ENCODE results near the gene PDZD2.

PDZD2 gene

DNA sequence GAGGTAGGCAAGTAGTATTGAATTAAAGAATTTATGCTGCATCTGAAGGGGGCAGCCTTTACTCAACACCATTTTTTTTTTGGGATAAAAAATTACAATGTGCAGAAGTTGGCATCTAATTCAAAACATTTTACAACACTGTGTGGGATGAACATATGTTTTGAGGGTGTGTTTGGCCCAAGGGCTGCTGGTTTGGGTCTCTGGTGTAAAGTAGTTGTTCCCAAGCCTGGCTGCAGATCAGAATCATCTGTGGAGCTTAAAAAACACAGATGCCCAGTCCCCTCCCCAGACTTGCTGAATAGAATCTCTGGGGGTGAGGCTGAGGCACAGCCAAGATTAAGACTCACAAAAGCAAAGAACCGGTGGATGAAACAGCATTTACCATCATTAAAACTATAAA, 33.0 kb upstream of the PDZD2 start:
- no peak overlapping the region for H3K4me3 ChIP-seq (ENCODE audit: control insufficient read depth, low read depth, low read length)
- DNase-seq (ENCODE audit: low read depth) = no peak
- TF ChIP-seq, protein P1, sequence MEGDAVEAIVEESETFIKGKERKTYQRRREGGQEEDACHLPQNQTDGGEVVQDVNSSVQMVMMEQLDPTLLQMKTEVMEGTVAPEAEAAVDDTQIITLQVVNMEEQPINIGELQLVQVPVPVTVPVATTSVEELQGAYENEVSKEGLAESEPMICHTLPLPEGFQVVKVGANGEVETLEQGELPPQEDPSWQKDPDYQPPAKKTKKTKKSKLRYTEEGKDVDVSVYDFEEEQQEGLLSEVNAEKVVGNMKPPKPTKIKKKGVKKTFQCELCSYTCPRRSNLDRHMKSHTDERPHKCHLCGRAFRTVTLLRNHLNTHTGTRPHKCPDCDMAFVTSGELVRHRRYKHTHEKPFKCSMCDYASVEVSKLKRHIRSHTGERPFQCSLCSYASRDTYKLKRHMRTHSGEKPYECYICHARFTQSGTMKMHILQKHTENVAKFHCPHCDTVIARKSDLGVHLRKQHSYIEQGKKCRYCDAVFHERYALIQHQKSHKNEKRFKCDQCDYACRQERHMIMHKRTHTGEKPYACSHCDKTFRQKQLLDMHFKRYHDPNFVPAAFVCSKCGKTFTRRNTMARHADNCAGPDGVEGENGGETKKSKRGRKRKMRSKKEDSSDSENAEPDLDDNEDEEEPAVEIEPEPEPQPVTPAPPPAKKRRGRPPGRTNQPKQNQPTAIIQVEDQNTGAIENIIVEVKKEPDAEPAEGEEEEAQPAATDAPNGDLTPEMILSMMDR (IDR thresholded peaks at IDR 0.05; ENCODE audit: control insufficient read depth, insufficient read depth, low read depth, low read length, missing control alignments) = no peak

DNA sequence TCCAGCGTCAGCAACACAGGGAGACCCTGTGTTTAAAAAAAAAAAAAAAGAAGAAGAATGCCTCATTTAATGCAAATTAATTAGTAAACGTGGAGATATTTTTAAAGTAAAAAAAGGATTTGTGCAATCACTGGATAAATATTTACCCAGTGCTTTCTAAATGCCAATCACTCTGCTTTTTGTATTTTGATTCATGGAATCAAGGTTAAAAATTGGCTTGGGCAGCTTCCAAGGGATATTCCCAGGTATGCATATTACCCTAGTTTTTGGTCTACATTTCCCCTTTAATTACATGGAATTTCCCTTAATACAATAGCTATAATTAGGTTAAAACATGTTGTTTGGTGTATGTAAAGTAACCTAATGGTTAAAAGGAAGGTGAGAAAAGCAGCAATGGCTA, 31.4 kb upstream of the PDZD2 start:
- no peak for DNase-seq (ENCODE audit: low read depth)
- TF ChIP-seq, protein P1 (IDR thresholded peaks at IDR 0.05; ENCODE audit: control insufficient read depth, insufficient read depth, low read depth, low read length, missing control alignments) = no peak
- no peak overlapping the region for H3K4me3 ChIP-seq (ENCODE audit: control insufficient read depth, low read depth, low read length)

DNA sequence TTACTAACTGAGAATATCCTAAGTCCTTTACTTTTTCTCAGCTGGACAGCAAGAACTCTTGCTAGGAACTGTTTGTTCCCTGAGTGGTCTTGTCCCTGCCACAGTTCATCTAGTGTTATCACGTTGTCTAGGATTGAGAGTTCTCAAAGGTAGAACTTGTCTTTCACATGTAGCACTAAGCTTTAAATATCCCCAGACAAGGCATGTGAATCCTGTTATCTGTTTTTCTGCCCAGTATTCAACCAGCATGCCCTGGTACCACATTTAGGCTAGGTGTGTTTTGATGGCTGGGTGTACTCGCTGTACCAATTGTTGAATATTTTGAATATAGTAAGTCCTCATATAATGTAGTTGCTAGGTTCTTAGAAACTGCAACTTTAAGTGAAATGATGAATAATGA, 27.9 kb upstream of the PDZD2 start:
- DNase-seq (ENCODE audit: low read depth) = no peak
- no peak overlapping the region for H3K4me3 ChIP-seq (ENCODE audit: control insufficient read depth, low read depth, low read length)
- TF ChIP-seq, protein P1 (IDR thresholded peaks at IDR 0.05; ENCODE audit: control insufficient read depth, insufficient read depth, low read depth, low read length, missing control alignments) = no peak

DNA sequence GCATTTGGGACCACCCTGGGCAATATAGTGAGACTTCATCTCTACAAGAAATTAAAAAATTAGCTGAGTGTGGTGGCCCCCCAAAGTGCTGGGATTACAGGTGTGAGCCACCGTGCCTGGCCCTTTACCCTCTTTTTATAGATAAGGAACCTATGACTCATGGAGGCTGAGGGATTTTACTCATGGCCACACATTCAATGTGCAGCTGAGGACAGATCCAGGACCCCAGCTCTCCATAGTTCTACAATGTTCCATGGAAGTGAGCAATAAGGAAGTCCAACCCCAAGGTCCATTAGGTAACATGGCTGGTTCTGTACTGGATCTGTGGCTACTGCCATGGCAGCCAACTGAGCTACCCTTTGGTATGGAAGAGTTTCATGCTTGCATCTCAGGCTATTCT, 25.3 kb upstream of the PDZD2 start:
- TF ChIP-seq, protein P1 (IDR thresholded peaks at IDR 0.05; ENCODE audit: control insufficient read depth, insufficient read depth, low read depth, low read length, missing control alignments) = no peak
- no peak for DNase-seq (ENCODE audit: low read depth)
- H3K4me3 ChIP-seq (ENCODE audit: control insufficient read depth, low read depth, low read length) = no peak overlapping the region

DNA sequence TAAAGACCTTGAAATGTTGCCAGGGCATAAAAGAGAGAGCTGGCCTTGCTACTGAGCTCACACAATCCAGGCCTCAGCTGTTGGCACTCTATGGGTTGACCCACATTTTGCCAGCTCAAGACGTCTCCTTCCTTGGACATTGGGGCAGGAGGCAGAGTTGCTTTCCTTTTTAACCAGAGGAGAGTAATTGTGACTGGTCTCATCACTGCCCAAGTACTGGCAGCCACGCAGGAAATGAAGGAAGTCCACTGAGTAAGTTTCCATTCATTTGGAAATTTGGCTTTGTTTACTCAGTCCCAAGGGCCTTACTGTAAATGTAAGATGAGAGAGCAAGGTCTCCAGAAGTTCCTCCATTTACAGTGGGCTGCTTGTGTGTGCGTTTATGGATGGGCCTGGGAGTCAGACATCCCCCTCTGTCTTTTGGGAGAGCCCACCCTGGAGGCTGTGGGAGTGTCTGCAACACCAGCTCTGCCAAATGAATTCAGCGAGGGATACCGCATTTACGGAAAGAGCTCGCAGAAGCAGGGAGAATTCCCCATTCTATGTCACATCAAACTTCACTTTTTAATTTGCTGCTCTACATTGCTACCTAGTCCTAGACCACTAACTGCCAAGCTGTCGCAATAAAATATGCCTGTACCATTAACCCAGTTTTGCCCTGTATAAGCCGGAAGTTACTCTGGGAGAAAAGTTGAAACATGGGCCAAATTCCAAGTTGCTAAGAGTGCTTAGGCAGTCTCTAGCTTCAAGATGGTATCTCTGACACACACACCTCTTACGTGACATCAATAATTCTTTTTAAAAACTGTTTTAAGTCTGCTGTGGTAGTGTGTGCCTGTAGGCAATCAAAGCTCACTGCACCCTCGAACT, 24.5 kb upstream of the PDZD2 start:
- no peak overlapping the region for H3K4me3 ChIP-seq (ENCODE audit: control insufficient read depth, low read depth, low read length)
- TF ChIP-seq, protein P1 (IDR thresholded peaks at IDR 0.05; ENCODE audit: control insufficient read depth, insufficient read depth, low read depth, low read length, missing control alignments) = no peak
- no peak for DNase-seq (ENCODE audit: low read depth)

DNA sequence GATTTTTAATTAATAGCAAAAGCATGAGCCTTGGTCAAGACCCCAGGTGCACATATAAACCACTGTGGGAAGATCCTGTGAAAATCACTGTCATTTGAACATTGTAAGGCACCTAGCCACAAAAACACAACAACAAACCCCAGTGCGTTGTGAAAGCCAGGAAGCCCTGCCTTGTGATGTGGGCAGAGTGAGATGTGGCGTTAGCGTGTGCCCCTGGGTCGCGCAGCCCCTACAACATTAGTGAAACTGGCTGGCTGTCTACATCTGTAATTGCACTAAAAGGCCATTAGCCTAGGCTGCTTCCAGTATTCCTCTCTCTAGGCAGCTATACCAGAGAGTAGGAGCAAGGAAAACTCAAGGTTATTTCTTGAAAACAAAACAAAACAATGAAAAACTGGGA, 21.1 kb upstream of the PDZD2 start:
- TF ChIP-seq, protein P1 (IDR thresholded peaks at IDR 0.05; ENCODE audit: control insufficient read depth, insufficient read depth, low read depth, low read length, missing control alignments) = no peak
- DNase-seq (ENCODE audit: low read depth) = no peak
- H3K4me3 ChIP-seq (ENCODE audit: control insufficient read depth, low read depth, low read length) = no peak overlapping the region
